ENCODE results near the gene CLEC4E.
"Not testable (repeated sequence)": the region's sequence is repeated elsewhere in the genome, so short reads cannot be mapped to it uniquely, and the experiment has no call there.

- not testable (repeated sequence) for TF ChIP-seq CTCF (IDR thresholded peaks at IDR 0.05; ENCODE audit: low read length); EZH2 (optimal IDR thresholded peaks at IDR 0.05; ENCODE audit: low read depth, low read length)
Observed at GRCh38 chr12:8584478-8584877, 43.8 kb upstream of the CLEC4E start.

Data from MM.1S (cell line).